GM12878 (cell line): ENCODE measurements around the gene ELAVL3.

ENCODE experiments used
- BMI1 ChIP-seq: fragments of 450-650 bp; IDR thresholded peaks from 2 replicates; pipeline ENCODE4 v1.6.1; 2016; ENCODE audit warnings: mild to moderate bottlenecking, moderate library complexity, borderline replicate concordance
- BRCA1 ChIP-seq: IDR thresholded peaks from 2 replicates; pipeline ENCODE4 v1.6.1; 2011; ENCODE audit warnings: low read depth, low read length, improper control_type of control experiment
- CBX3 ChIP-seq: fragments of 200-600 bp; sonication (generic); IDR thresholded peaks from 2 replicates; pipeline ENCODE4 v1.6.1; 2016; ENCODE audit warnings: low read depth, borderline replicate concordance
- CREM ChIP-seq: IDR thresholded peaks from 2 replicates; pipeline ENCODE4 v1.6.1; 2014; ENCODE audit warnings: antibody characterized with exemption, low read depth
- CTCF ChIP-seq, 3 experiments: IDR thresholded peaks in 2 of 3; conservative IDR thresholded peaks in 1 of 3; 2 replicates each; pipeline ENCODE4 v1.5.1; 2011; ENCODE audit warnings: low read depth in 3 of 3, low read length in 3 of 3, mild to moderate bottlenecking in 3 of 3, control low read depth in 2 of 3, moderate library complexity in 2 of 3, inconsistent platforms in 1 of 3, mixed read lengths in 1 of 3; ENCODE audit not compliant: control insufficient read depth in 2 of 3, insufficient read depth in 1 of 3; ENCODE audit errors: extremely low read depth in 1 of 3
- EZH2 ChIP-seq: IDR thresholded peaks from 2 replicates; pipeline ENCODE4 v1.6.1; 2012; ENCODE audit warnings: low read depth, mild to moderate bottlenecking, control low read depth, inconsistent platforms, low read length, borderline replicate concordance; ENCODE audit not compliant: control insufficient read depth
- IRF3 ChIP-seq: fragments of 450-650 bp; IDR thresholded peaks from 2 replicates; pipeline ENCODE4 v1.6.1; 2014; ENCODE audit warnings: mild to moderate bottlenecking
- NR2F1 ChIP-seq: fragments of 450-650 bp; conservative IDR thresholded peaks from 2 replicates; pipeline ENCODE4 v1.6.1; 2017; ENCODE audit warnings: mild to moderate bottlenecking
- NRF1 ChIP-seq: conservative IDR thresholded peaks from 2 replicates; pipeline ENCODE4 v1.6.1; 2011; ENCODE audit warnings: mild to moderate bottlenecking, low read depth, low read length, improper control_type of control experiment
- POLR2A ChIP-seq: IDR thresholded peaks from 2 replicates; pipeline ENCODE4 v1.6.1; 2011; ENCODE audit warnings: low read depth, mild to moderate bottlenecking, low read length
- RAD21 ChIP-seq: IDR thresholded peaks from 2 replicates; pipeline ENCODE4 v1.6.1; 2011; ENCODE audit warnings: mild to moderate bottlenecking, low read depth, low read length, moderate library complexity; ENCODE audit not compliant: insufficient read depth
- SP1 ChIP-seq: IDR thresholded peaks from one replicate; pipeline ENCODE4 v1.6.1; 2011; ENCODE audit warnings: low read depth, low read length
- SREBF2 ChIP-seq: IDR thresholded peaks from 2 replicates; pipeline ENCODE4 v1.6.1; 2012; ENCODE audit warnings: mild to moderate bottlenecking, low read length

- TF ChIP-seq POLR2A (no peak), CBX3 (no peak), CTCF (IDR thresholded peaks at IDR 0.05 in 2 of 3, conservative IDR thresholded peaks at IDR 0.05 in 1 of 3; ENCODE audit: control insufficient read depth in 2 of 3, extremely low read depth in 1 of 3, insufficient read depth in 1 of 3, low read depth in 3 of 3, low read length in 3 of 3) (no peak), NR2F1 (no peak), RAD21 (no peak), IRF3 (no peak), EZH2 (no peak), SREBF2 (no peak), CREM (no peak), BMI1 (no peak), BRCA1 (no peak), NRF1 (no peak), SP1 (no peak)
Measured at GRCh38 chr19:11408591-11408990, 72.3 kb downstream of the ELAVL3 start.
